HG02588 (cell line): ENCODE results near the gene ZG16B.

ENCODE experiments used
- ATAC-seq: cut with Tn5 transposase; IDR thresholded peaks from one replicate; pipeline ENCODE4 v1.9.1; 2021; ENCODE audit warnings: mild to moderate bottlenecking, moderate library complexity; ENCODE audit not compliant: unreplicated experiment

The ZG16B gene

DNA sequence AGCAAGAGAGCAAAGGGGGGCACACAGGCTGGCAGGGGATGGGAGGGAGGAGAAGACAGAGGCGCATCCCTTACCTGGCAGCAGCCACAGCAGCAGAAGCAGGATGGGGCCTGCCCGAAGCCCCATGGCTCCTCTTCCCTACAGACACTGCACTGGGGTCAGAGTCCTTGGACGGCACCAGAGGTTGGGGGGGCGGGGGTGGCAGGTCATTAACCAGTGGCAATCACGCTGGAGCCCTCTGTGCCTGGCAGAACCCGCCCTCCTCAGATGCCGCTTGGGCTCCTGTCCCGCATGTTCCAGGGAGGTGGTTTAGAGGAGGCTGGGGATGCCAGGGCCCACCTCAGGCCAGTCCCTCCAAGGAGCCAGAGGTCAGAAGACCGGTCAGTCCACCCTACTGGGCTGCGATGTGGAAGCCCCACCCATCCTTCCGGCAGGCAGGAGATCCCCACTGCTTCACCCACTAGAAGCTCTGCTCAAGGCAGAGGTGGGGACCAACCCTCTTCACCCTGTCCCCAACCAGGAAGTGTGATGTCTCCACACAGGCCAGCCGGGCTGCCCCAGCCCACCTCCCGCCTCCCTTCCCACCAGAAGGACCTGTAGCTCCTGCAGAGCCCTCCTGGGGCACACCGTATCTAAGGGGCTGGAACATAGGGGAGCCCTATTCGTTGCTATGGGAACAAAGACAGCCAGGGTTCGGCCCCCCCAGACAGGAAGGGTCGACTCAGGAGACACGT lies 11.7 kb downstream of the ZG16B start:
- no peak for ATAC-seq

GRCh38 chr16:2842340-2843000 lies 12.4 kb downstream of the ZG16B start:
- no peak for ATAC-seq

GRCh38 chr16:2843526-2843925 lies 13.4 kb downstream of the ZG16B start:
- no peak for ATAC-seq

GRCh38 chr16:2845116-2845515 lies 15.0 kb downstream of the ZG16B start:
- ATAC-seq: no peak

GRCh38 chr16:2846511-2847310 lies 16.6 kb downstream of the ZG16B start:
- ATAC-seq: no peak

GRCh38 chr16:2848933-2849725 lies 19.0 kb downstream of the ZG16B start:
- ATAC-seq: no peak

DNA sequence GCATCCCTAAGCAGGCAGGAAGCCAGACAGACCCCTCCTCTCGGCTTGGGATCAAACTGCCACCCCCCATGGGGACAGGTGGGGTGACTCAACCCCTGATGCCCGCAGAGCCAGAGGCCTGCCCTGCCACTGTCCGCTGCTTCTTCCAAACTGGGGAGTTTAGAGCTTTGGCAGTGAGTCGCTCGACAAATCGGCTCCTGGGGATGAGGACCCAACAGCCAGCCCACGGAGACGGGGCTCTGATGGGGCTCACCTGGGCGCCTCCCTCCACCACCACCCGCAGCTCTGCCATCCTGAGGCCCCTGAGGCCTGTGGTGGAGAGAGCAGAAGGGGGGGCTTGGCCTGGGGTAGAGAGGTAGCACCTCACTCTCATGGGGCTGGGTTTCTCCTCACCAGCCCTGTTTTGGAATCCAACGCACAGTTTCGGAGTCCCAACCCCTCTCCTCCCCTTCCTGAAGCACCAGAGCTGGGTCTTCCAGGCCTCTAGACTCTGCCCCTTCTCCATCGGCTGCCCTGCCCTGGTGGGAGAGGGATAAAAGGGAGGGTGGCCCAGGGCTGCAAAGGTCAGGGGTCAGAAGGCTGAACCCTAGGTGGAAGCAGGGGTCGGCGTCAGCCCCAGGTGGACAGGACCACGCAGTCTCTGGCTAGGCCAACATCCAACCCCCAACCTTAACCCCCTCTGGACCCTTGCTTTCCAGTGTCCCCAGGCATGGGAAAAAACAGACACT lies 22.1 kb downstream of the ZG16B start:
- ATAC-seq: no peak

GRCh38 chr16:2852731-2853507 lies 22.8 kb downstream of the ZG16B start:
- ATAC-seq: no peak

DNA sequence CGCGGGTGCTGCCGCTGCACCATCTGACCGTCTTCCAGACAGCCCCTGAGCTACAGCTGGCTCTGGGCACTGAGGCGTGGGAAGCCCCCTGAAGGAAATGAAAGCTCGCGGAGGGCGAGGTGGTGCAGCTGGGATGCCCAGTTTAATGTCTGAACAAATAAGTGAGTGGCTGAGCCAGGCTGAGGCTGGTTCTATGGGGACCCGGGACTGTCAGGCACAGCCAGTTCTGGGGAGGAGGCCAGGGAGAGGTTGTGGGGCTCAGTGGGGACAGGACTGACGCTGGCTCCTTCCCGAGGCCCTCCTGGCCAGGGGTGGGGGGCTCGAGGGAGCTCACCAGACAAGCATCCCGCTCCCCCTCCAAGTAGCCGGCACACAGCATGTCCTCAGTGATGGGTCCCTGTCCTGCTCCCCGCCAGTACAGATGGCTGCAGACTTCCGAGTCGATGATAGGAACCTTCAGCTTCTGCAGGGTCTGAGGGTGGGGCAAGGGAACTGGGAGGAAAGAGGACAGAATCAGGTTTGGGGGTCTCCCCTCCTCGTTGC lies 23.5 kb downstream of the ZG16B start:
- ATAC-seq: no peak

DNA sequence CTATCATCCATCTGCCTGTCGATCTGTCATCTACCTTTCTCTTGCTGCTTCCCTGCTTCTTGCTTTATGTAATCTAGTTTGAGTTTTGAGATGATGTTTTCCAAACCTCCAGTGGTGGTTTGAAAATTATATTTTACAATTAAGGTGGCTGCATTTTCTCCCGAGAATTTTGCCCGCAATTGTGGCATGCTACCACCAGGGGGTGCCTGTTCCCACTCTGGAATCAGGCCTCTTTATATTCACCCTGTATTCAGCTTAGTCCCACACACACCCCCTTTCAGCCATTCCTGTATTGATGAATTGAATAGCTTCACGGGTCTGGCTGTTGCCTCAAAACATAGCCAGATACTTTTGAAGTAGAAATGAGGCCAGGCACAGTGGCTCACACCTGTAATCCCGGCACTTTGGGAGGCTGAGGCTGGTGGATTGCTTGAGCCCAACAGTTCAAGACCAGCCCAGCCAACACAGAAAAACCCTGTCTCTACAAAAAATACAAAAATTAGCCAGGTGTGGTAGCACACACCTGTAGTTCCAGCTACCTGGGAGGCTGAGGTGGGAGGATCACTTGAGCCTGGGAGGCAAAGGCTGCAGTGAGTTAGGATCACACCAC lies 24.7 kb downstream of the ZG16B start:
- no peak for ATAC-seq

DNA sequence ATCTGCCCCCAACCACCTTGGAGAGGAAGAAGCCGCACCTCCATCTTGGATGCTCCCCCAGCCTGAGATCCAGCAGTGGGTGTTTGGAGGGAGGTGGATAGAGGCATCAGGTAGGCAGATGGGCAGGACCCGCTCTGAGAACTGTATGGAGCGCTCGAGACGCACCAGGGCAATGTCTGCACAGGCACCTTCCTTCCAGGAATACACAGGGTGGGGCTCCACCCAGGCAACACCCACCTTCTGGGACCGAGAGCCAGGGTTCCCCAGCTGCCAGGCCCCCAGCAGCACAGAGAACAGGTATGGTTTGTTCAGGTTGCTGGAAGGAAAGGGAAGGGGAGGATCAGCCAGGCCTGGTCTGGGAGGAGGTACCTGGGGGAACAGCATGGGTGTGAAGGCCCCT lies 25.4 kb downstream of the ZG16B start:
- no peak for ATAC-seq

- no peak for ATAC-seq
Observed at GRCh38 chr16:2856061-2856670, 26.1 kb downstream of the ZG16B start.

- ATAC-seq: no peak
Observed at GRCh38 chr16:2856686-2857450, 26.8 kb downstream of the ZG16B start.

DNA sequence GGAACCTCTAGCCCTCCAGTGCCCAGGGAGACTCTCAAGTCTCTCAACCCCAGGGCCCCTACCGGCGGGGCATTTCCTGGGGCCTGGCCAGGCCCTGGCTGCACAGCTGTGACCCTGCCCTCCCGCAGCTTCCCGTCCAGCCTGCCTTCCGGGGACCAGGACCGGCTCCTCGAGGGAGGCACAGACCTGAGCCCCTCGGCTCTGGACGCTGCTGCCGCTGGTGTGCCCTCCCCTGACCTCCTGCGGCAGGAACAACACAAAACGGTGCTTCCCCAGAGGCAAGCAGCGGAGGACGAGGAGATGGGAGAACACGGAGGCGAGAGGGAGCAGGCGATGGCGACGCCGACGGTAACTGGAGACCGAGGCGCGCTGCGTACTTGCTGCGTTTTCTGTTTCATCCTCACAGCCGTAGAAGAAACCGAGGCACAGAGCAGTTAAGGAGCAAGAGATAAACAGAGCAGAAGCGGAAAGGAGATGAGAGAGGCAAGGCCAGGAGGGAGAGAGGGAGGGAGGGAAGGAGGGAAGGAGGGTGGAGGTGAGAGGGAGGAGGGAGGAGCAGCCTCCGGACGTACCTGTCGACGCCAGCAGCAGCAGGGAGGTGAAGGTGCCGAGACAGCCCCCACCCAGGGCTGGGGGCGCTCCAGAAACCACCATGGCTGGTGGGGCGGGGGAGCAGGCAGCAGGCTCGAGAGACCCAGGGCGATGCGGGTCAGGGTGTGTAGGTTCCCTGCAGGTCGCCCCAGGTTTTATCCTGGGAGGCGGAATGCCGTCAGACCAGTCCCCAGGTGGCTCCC lies 27.5 kb downstream of the ZG16B start, which contains the start of gene PRSS22:
Gene PRSS22, minus strand, starts transcription at position 720 of the 794 bp plus-strand sequence. Its CDS starts 66 bp downstream, at position 654.
- no peak for ATAC-seq

DNA sequence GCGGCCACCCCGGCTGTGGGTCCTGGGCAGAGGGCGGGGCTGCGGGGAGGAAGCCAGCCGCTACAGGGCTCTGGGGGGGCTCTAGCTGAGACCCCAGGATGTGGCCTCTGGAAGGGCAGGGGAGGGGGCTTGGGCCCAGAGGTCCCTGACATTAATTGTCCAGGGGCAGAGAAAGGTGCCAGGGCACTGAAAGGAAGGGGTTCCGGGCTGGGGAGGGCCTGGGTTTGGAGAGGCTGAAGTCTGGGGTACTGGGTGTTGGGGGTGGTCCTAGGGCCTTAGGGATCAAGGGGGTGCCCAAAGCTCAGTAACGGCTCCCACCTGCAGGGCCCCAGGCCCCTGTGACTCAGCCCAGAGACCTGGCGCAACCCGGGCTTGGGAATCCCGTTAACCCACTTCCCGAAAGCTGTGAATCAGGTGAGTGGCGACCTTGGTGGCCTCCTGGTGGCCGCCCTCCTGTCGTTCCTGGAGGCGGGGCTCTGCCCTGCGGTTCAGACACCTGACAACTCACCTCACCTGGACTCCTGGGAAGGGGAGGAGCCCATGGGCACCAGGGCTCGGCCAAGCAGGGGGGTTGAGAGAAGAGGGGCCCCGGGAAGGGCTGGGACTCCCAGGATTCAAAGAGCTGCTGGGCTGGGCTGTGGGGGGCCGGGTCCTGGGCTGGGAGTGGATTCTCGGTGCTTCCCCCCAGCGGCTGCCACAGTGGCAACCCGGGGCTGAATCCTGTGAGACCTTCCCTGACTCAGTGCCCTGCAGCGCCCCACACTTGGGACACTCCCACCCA lies 28.3 kb downstream of the ZG16B start:
- ATAC-seq: no peak

DNA sequence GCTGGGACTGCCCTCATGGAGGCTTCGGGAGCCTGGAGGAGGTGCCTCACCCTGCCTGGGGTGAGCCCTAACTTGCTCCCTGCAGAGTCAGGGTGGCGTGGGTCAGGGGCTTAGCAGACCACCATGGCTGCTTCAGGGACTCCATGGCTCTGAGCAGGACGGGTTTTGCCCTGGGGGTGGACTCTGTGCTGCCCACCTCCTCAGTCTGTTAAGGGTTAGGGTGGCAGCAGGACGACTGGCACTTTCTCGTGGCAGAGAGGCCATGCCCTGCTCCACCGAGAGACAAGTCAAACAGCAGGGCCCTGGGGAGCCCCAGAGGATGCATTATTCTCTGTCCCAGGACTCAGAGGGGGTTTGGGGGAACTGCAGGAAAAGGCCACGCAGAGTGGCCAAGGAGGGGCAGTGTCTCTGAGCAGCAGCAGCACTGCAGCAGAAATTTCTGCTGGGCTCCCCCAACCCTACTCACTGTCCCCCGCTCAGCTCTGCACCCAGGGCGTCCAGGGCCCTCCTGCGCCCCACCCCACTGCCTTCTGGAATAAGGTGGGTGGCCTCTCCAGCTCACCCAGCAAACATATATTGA lies 29.7 kb downstream of the ZG16B start:
- ATAC-seq: no peak
